Bronchial epithelial cell (primary cell): ENCODE results near the gene RGS7BP. TPM values are rescaled to one million over a fixed set of nuclear protein-coding genes. Genes with fewer than 3 reads are reported as not detected.

Source experiments
- DNase-seq: peaks from one replicate; pipeline ENCODE4 v3.0.0-alpha.2; 2010; ENCODE audit warnings: low read depth
- FAIRE-seq: peaks from 2 replicates; lab custom pipeline; 2011; peaks lifted over from hg19 to GRCh38; lab: Jason Lieb, UNC
- H3K27me3 ChIP-seq: 2 replicates; pipeline ENCODE4 v1.5.1; 2011; ENCODE audit warnings: low read length; ENCODE audit not compliant: control insufficient read depth, insufficient read depth
- H3K36me3 ChIP-seq: 2 replicates; pipeline ENCODE4 v1.5.1; 2011; ENCODE audit warnings: low read length; ENCODE audit not compliant: control insufficient read depth, insufficient read depth
- H3K4me3 ChIP-seq: 2 replicates; pipeline ENCODE4 v1.5.1; 2011; ENCODE audit warnings: mild to moderate bottlenecking, low read depth, low read length, control low read depth
- total RNA-seq: library from RNA; depleted of rRNA; stranded (reverse); fragments of >200 nt; gene quantifications from 2 replicates; pipeline ENCODE4 v1.2.1, GENCODE V29; 2014
- TF ChIP-seq, protein P1 (sequence below): IDR thresholded peaks from 2 replicates; pipeline ENCODE4 v1.5.1; 2011; ENCODE audit warnings: mild to moderate bottlenecking, moderate library complexity, low read length, control low read depth, inconsistent platforms; ENCODE audit not compliant: insufficient read depth, severe bottlenecking

Gene RGS7BP
- total RNA-seq, 1 donor from 2014 or later, result not detected

DNA sequence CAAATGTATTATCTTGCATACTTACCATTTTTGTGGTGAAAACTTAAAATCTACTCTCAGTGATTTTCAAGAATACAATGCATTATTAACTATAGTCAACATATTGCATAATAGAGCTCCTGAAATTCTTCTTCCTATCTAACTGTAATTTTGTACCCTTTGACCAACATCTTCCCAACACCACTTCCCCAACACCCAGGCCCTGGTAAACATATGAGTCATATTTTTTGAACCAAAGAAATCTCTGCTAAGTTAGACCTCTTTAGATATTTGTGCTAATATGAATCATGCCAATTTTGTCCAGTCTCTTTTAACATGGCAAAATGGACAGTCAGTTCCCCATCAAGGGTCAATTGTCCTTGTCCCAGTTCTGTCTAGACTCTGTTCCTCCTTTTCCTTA, 18.5 kb upstream of the RGS7BP start:
- DNase-seq, result peak; percentile 71
- H3K4me3 ChIP-seq, result no peak overlapping the region
- H3K36me3 ChIP-seq, result no peaks in the 10 kb centered on the region
- H3K27me3 ChIP-seq, result no peaks in the 10 kb centered on the region
- FAIRE-seq, result no peak
- TF ChIP-seq, protein P1, sequence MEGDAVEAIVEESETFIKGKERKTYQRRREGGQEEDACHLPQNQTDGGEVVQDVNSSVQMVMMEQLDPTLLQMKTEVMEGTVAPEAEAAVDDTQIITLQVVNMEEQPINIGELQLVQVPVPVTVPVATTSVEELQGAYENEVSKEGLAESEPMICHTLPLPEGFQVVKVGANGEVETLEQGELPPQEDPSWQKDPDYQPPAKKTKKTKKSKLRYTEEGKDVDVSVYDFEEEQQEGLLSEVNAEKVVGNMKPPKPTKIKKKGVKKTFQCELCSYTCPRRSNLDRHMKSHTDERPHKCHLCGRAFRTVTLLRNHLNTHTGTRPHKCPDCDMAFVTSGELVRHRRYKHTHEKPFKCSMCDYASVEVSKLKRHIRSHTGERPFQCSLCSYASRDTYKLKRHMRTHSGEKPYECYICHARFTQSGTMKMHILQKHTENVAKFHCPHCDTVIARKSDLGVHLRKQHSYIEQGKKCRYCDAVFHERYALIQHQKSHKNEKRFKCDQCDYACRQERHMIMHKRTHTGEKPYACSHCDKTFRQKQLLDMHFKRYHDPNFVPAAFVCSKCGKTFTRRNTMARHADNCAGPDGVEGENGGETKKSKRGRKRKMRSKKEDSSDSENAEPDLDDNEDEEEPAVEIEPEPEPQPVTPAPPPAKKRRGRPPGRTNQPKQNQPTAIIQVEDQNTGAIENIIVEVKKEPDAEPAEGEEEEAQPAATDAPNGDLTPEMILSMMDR, result no peak

DNA sequence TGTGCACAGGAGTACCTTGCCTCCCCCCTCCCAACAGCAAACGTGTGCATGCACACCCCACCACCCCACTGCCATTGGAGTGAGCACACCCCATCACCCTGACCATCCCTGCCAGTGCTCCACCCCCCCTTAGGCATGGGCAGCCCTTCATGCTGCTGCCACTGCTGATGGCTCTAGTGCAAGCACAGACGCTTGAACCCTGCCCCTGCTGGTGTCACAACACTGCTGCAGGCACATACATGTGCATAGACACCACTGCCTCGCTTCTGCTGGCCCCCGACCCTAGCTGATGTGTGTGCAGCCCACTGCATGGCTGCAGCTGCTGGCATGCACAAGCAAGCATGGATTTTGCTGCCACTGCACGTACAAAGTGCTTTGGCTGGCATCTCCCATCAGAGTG, 16.0 kb upstream of the RGS7BP start:
- TF ChIP-seq, protein P1, result no peak
- DNase-seq (no peak), FAIRE-seq (no peak)
- no peak overlapping the region for H3K4me3 ChIP-seq
- no peaks in the 10 kb centered on the region for H3K36me3 ChIP-seq
- H3K27me3 ChIP-seq, result no peaks in the 10 kb centered on the region

DNA sequence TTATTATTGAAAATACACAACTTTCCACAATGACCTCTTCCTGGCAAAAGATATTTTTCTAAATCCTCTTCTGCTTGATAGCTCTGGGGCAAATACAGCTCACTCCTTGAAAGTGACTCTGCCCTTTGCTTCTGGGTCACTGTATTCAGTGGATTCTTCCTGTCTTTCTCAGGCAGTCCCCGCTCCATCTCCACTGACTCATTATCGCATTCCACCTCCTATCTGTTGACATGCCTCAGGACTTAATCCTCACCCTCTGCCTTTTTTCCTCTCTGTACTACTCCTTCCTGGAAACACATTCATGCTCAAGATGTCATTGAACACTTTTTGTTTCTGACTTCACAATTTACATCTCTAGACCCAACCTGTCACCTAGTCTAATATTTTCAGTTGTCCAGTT, 8.4 kb upstream of the RGS7BP start:
- Histone ChIP-seq H3K4me3 (no peak overlapping the region), H3K36me3 (no peaks in the 10 kb centered on the region), H3K27me3 (peaks cover 3% of the 10 kb centered on the region)
- DNase-seq, result peak; percentile 75
- TF ChIP-seq, protein P1, result no peak
- no peak for FAIRE-seq

DNA sequence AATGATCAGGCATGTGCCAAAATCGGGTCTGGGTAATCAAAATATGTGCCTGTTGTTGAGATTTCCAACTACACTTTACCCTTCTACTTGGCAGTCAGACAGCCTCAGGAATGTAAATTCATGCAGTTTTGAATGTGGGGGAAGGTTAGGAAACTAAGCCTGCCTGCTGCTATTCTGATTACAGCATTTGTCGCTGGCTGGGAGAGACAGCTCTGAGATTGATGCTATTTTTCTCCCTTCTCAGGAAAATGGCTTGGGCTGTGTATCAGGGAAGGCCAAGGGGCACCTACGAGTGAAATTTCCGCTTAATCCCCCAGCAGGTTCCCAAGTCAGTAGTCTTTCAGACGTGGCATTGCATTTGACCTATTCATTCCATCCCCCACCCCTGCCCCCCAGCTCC, 3.6 kb upstream of the RGS7BP start:
- H3K36me3 ChIP-seq, result no peaks in the 10 kb centered on the region
- DNase-seq (no peak), FAIRE-seq (no peak)
- no peak overlapping the region for H3K4me3 ChIP-seq
- H3K27me3 ChIP-seq, result peaks cover 19% of the 10 kb centered on the region
- TF ChIP-seq, protein P1, result no peak

DNA sequence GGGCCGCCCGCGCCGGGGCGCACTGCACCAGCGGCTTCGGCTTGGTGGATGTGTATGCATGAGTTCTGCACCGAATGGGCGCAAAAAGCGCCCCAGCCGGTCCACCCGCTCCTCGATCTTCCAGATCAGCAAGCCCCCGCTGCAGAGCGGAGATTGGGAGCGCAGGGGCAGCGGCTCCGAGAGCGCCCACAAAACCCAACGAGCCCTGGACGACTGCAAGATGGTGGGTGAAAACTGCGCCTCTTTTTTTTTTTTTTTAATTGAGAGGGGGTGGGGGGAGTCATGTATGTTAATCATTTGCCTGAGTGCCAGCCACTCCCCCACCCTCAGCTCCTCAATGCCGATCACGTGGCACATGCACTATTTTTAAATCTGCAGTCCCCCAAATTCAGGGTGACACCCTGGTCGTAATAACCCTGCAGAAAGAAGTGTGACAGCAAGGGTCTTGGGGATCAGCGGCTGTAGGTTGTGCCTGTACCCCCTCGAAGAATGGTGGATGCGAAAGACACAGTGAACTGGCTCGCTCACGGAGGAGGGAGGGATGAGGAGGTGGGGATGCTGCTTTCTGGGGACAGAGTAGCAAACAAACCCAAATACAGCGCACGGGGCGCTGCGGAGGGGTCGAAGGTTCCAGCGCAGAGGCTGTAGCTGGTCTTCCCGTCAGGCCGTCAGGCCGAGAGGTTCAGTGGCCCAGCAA, 900 bp downstream of the RGS7BP start:
- no peaks in the 10 kb centered on the region for H3K36me3 ChIP-seq
- TF ChIP-seq, protein P1, result peak; percentile 42
- FAIRE-seq, result no peak
- H3K27me3 ChIP-seq, result peaks cover 20% of the 10 kb centered on the region
- peak overlapping the region; percentile 44 for H3K4me3 ChIP-seq
- DNase-seq, result no peak

DNA sequence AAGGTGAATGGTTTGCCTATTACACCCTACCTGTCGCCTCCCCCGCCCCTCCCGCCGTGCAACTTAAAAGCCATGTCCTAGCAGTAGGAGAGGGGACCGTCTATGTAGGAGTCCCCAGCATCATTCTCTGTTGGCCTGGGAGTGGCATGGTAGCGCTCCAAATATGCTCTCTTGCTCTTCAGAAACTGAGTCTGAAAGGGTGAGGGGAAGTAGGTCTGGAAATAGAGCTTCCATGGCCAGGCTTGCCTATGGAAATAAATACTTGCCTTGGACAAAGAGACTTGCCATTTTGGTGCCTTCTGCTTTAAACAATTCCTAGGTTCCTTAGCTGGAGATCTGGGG, 1.4 kb downstream of the RGS7BP start:
- no peaks in the 10 kb centered on the region for H3K36me3 ChIP-seq
- no peak overlapping the region for H3K4me3 ChIP-seq
- peaks cover 20% of the 10 kb centered on the region for H3K27me3 ChIP-seq
- TF ChIP-seq, protein P1, result no peak
- peak; percentile 64 for FAIRE-seq
- no peak for DNase-seq
